Measurements from ENCODE around the gene NACAD.
A peak's percentile ranks its signal among the peaks of the same experiment; 100 is the strongest.

Gene NACAD

GRCh38 chr7:45088821-45089340, at the start of gene NACAD:
Gene NACAD (minus strand): TSS chr7:45088969. CDS start chr7:45088894, 75 bp downstream.
- no peak for DNase-seq (ENCODE audit: low read depth in 3 of 3)

- DNase-seq (ENCODE audit: low read depth in 3 of 3) = peak in 2 of 3 experiments; percentile 45 to 50
Observed at GRCh38 chr7:45136106-45137060, 47.6 kb upstream of the NACAD start.

GRCh38 chr7:45133877-45134276, 45.1 kb upstream of the NACAD start:
- DNase-seq (ENCODE audit: low read depth in 3 of 3) = no peak

GRCh38 chr7:45133352-45133751, 44.6 kb upstream of the NACAD start:
- DNase-seq (ENCODE audit: low read depth in 3 of 3) = no peak

GRCh38 chr7:45132708-45133320, 44.0 kb upstream of the NACAD start:
- no peak for DNase-seq (ENCODE audit: low read depth in 3 of 3)

GRCh38 chr7:45131891-45132290, 43.1 kb upstream of the NACAD start:
- no peak for DNase-seq (ENCODE audit: low read depth in 3 of 3)

GRCh38 chr7:45130910-45131309, 42.1 kb upstream of the NACAD start:
- no peak for DNase-seq (ENCODE audit: low read depth in 3 of 3)

- no peak for DNase-seq (ENCODE audit: low read depth in 3 of 3)
Observed at GRCh38 chr7:45129906-45130305, 41.1 kb upstream of the NACAD start.

- DNase-seq (ENCODE audit: low read depth in 3 of 3) = no peak
Observed at GRCh38 chr7:45129181-45129800, 40.5 kb upstream of the NACAD start.

- DNase-seq (ENCODE audit: low read depth in 3 of 3) = no peak
Observed at GRCh38 chr7:45126920-45127319, 38.2 kb upstream of the NACAD start.

- no peak for DNase-seq (ENCODE audit: low read depth in 3 of 3)
Observed at GRCh38 chr7:45126201-45126600, 37.4 kb upstream of the NACAD start.

GRCh38 chr7:45125193-45125904, 36.6 kb upstream of the NACAD start:
- DNase-seq (ENCODE audit: low read depth in 3 of 3) = no peak

GRCh38 chr7:45123913-45124710, 35.3 kb upstream of the NACAD start:
- no peak for DNase-seq (ENCODE audit: low read depth in 3 of 3)

- DNase-seq (ENCODE audit: low read depth in 3 of 3) = no peak
Observed at GRCh38 chr7:45122975-45123860, 34.4 kb upstream of the NACAD start.

- DNase-seq (ENCODE audit: low read depth in 3 of 3) = no peak
Observed at GRCh38 chr7:45119550-45119949, 30.8 kb upstream of the NACAD start.

- no peak for DNase-seq (ENCODE audit: low read depth in 3 of 3)
Observed at GRCh38 chr7:45118889-45119331, 30.1 kb upstream of the NACAD start.

- no peak for DNase-seq (ENCODE audit: low read depth in 3 of 3)
Observed at GRCh38 chr7:45118292-45118691, 29.5 kb upstream of the NACAD start.

GRCh38 chr7:45117582-45117981, 28.8 kb upstream of the NACAD start:
- DNase-seq (ENCODE audit: low read depth in 3 of 3) = no peak

- DNase-seq (ENCODE audit: low read depth in 3 of 3) = no peak
Observed at GRCh38 chr7:45116048-45116447, 27.3 kb upstream of the NACAD start.

- DNase-seq (ENCODE audit: low read depth in 3 of 3) = no peak
Observed at GRCh38 chr7:45114926-45115325, 26.2 kb upstream of the NACAD start.
